GM18505 (cell line): ENCODE results near the gene KRTAP4-3.
"Not testable (repeated sequence)": the region's sequence is repeated elsewhere in the genome, so short reads cannot be mapped to it uniquely, and the experiment has no call there.

Source experiments
- ATAC-seq: cut with Tn5 transposase; IDR thresholded peaks from one replicate; pipeline ENCODE4 v1.9.1; 2021; ENCODE audit not compliant: unreplicated experiment
- POLR2A ChIP-seq: IDR thresholded peaks from 4 replicates; pipeline ENCODE4 v1.6.1; 2011; ENCODE audit warnings: borderline replicate concordance; ENCODE audit not compliant: insufficient read depth, insufficient read length; ENCODE audit errors: extremely low read depth

Gene KRTAP4-3

GRCh38 chr17:41118721-41119120, 49.3 kb downstream of the KRTAP4-3 start:
- ATAC-seq, result no peak
- no peak for TF ChIP-seq POLR2A

GRCh38 chr17:41117846-41118386, 50.1 kb downstream of the KRTAP4-3 start, which contains the start of gene KRTAP4-11:
KRTAP4-11 (minus strand) TSS chr17:41118373; CDS start chr17:41118315, 58 bp downstream.
- not testable (repeated sequence) for ATAC-seq
